Peyer's patch (tissue), 4 donors: ENCODE data around the gene KLK2. TPM values are rescaled to one million over a fixed set of nuclear protein-coding genes. Genes with fewer than 3 reads are reported as not detected.

Source experiments
- DNase-seq, 3 donors: peaks; one replicate each; pipeline ENCODE4 v3.0.0-alpha.2; 2017 to 2019
- H3K27ac ChIP-seq, 4 donors: fragments of 200-600 bp; sonication (generic); one replicate each; pipeline ENCODE4 v1.5.1; 2016 to 2019
- H3K27me3 ChIP-seq, 2 donors: fragments of 200-600 bp; sonication (generic); one replicate each; pipeline ENCODE4 v1.5.1; 2019
- H3K36me3 ChIP-seq, 3 donors: fragments of 200-600 bp; sonication (generic); one replicate each; pipeline ENCODE4 v1.5.1; 2016 to 2019
- H3K4me1 ChIP-seq, 4 donors: fragments of 200-600 bp; sonication (generic); one replicate each; pipeline ENCODE4 v1.5.1; 2016 to 2019
- H3K4me3 ChIP-seq, 4 donors: fragments of 200-600 bp; sonication (generic); 1 replicate in 3 of 4; 2 replicates in 1 of 4; pipeline ENCODE4 v1.5.1; 2016 to 2019; ENCODE audit warnings: mild to moderate bottlenecking in 1 of 4
- H3K9me3 ChIP-seq, 4 donors: fragments of 200-600 bp; sonication (generic); one replicate each; pipeline ENCODE4 v1.5.1; 2016 to 2019; ENCODE audit warnings: mild to moderate bottlenecking in 1 of 4
- CTCF ChIP-seq, 6 experiments: fragments of 450-650 bp in 4 of 6; fragments of 200-600 bp in 2 of 6; sonication (generic) in 1 of 6; IDR thresholded peaks; one replicate each; pipeline ENCODE4 v1.5.1; 2017 to 2019; ENCODE audit warnings: antibody characterized with exemption in 6 of 6, mild to moderate bottlenecking in 3 of 6, moderate library complexity in 1 of 6
- POLR2A ChIP-seq, 2 donors: fragments of 450-650 bp; IDR thresholded peaks; one replicate each; pipeline ENCODE4 v1.5.1; 2017; ENCODE audit warnings: antibody characterized with exemption in 2 of 2, mild to moderate bottlenecking in 2 of 2, moderate library complexity in 2 of 2
- total RNA-seq, 4 donors: library from RNA; depleted of rRNA; stranded (reverse); fragments of >200 nt; gene quantifications; one replicate each; pipeline ENCODE4 v1.1.0, GENCODE V29; 2016

KLK2 gene
- total RNA-seq, 4 donors from 2014 or later, result not detected

GRCh38 chr19:50875795-50876422 is 2.7 kb downstream of the KLK2 start:
- Histone ChIP-seq H3K27ac (no peak overlapping the region), H3K4me1 (peaks cover 0 to 3% (median 0%) of the 10 kb centered on the region in 4 donors), H3K27me3 (no peaks in the 10 kb centered on the region), H3K4me3 (no peak overlapping the region), H3K9me3 (no peaks in the 10 kb centered on the region), H3K36me3 (no peaks in the 10 kb centered on the region)
- no peak for DNase-seq
- TF ChIP-seq POLR2A (IDR thresholded peaks at IDR 0.05) (no peak), CTCF (IDR thresholded peaks at IDR 0.05) (no peak)

- Histone ChIP-seq H3K27ac (no peak overlapping the region), H3K36me3 (no peaks in the 10 kb centered on the region), H3K27me3 (no peaks in the 10 kb centered on the region), H3K9me3 (no peaks in the 10 kb centered on the region), H3K4me3 (no peak overlapping the region), H3K4me1 (peaks cover 0 to 3% (median 0%) of the 10 kb centered on the region in 4 donors)
- DNase-seq, result no peak
- TF ChIP-seq CTCF (IDR thresholded peaks at IDR 0.05), result no peak
- no peak for TF ChIP-seq POLR2A (IDR thresholded peaks at IDR 0.05)
Observed at GRCh38 chr19:50876456-50876855, 3.2 kb downstream of the KLK2 start.

GRCh38 chr19:50877338-50877737 is 4.1 kb downstream of the KLK2 start:
- no peak for DNase-seq

GRCh38 chr19:50878851-50879250 is 5.6 kb downstream of the KLK2 start:
- Histone ChIP-seq H3K27me3 (no peaks in the 10 kb centered on the region), H3K4me3 (no peak overlapping the region), H3K9me3 (no peaks in the 10 kb centered on the region), H3K36me3 (no peaks in the 10 kb centered on the region), H3K4me1 (peaks cover 0 to 3% (median 0%) of the 10 kb centered on the region in 4 donors), H3K27ac (no peak overlapping the region)
- no peak for TF ChIP-seq POLR2A (IDR thresholded peaks at IDR 0.05)
- DNase-seq, result no peak

More at GRCh38 chr19:50877338-50877737, 4.1 kb downstream of the KLK2 start:
- H3K27me3 ChIP-seq, result no peaks in the 10 kb centered on the region
- H3K4me1 ChIP-seq, result peaks cover 0 to 3% (median 0%) of the 10 kb centered on the region in 4 donors
- no peaks in the 10 kb centered on the region for H3K36me3 ChIP-seq
- no peak overlapping the region for H3K4me3 ChIP-seq
- no peak overlapping the region for H3K27ac ChIP-seq
- TF ChIP-seq POLR2A (IDR thresholded peaks at IDR 0.05) (no peak), CTCF (IDR thresholded peaks at IDR 0.05) (no peak)
- no peaks in the 10 kb centered on the region for H3K9me3 ChIP-seq

GRCh38 chr19:50880241-50880640 is 7.0 kb downstream of the KLK2 start:
- H3K4me1 ChIP-seq, result peaks cover 0 to 3% (median 0%) of the 10 kb centered on the region in 4 donors
- H3K27ac ChIP-seq, result no peak overlapping the region
- H3K36me3 ChIP-seq, result no peaks in the 10 kb centered on the region
- no peak for DNase-seq
- no peaks in the 10 kb centered on the region for H3K27me3 ChIP-seq
- no peaks in the 10 kb centered on the region for H3K9me3 ChIP-seq
- no peak for TF ChIP-seq CTCF (IDR thresholded peaks at IDR 0.05)
- no peak for TF ChIP-seq POLR2A (IDR thresholded peaks at IDR 0.05)
- no peak overlapping the region for H3K4me3 ChIP-seq

- Histone ChIP-seq H3K36me3 (no peaks in the 10 kb centered on the region), H3K27ac (no peak overlapping the region), H3K4me1 (no peaks in the 10 kb centered on the region), H3K27me3 (no peaks in the 10 kb centered on the region), H3K9me3 (no peaks in the 10 kb centered on the region), H3K4me3 (no peak overlapping the region)
- no peak for DNase-seq
- TF ChIP-seq CTCF (IDR thresholded peaks at IDR 0.05) (no peak), POLR2A (IDR thresholded peaks at IDR 0.05) (no peak)
Observed at GRCh38 chr19:50882188-50882587, 8.9 kb downstream of the KLK2 start.
